Suprapubic skin (tissue), 4 donors: ENCODE measurements around the gene OCEL1.

Experiments
- CTCF ChIP-seq, 2 donors: fragments of 200-600 bp in 1 of 2; fragments of 450-650 bp in 1 of 2; sonication (generic) in 1 of 2; IDR thresholded peaks; one replicate each; pipeline ENCODE4 v1.5.1; 2016 to 2019; ENCODE audit warnings: antibody characterized with exemption in 2 of 2, mild to moderate bottlenecking in 1 of 2, moderate library complexity in 1 of 2
- POLR2A ChIP-seq, 2 donors: fragments of 450-650 bp; IDR thresholded peaks; one replicate each; pipeline ENCODE4 v1.6.1; 2017; ENCODE audit warnings: antibody characterized with exemption in 2 of 2, mild to moderate bottlenecking in 2 of 2, moderate library complexity in 2 of 2
- POLR2AphosphoS5 ChIP-seq, 3 donors: sonication (generic); formaldehyde crosslinking; IDR thresholded peaks; one replicate each; pipeline ENCODE4 v1.6.1; 2017; ENCODE audit warnings: antibody characterized with exemption in 3 of 3

GRCh38 chr19:17243211-17243829 lies 17.3 kb downstream of the OCEL1 start:
- TF ChIP-seq CTCF (IDR thresholded peaks at IDR 0.05) (no peak), POLR2A (IDR thresholded peaks at IDR 0.05) (no peak), POLR2AphosphoS5 (IDR thresholded peaks at IDR 0.05) (no peak)
